Pancreas (tissue), 10 donors: ENCODE measurements around the gene SOX5. TPM values are rescaled to one million over a fixed set of nuclear protein-coding genes. Genes with fewer than 3 reads are reported as not detected.

Experiments
- ATAC-seq, 4 donors: fragments of 200-7000 bp; cut with Tn5 transposase; one replicate each; pipeline versions ENCODE4 v1.8.0 to v1.9.1; 2020; ENCODE audit warnings: mild to moderate bottlenecking in 4 of 4, moderate library complexity in 4 of 4
- DNase-seq, 6 donors: peaks; one replicate each; pipeline ENCODE4 v3.0.0-alpha.2; 2020
- FAIRE-seq: peaks from 2 replicates; lab custom pipeline; 2012; peaks lifted over from hg19 to GRCh38; lab: Jason Lieb, UNC
- H3K27ac ChIP-seq, 4 donors: fragments of 200-600 bp; sonication (generic); 1 replicate in 3 of 4; 2 replicates in 1 of 4; pipeline versions ENCODE4 v1.5.0 to v1.8.0; 2020
- H3K27me3 ChIP-seq, 4 donors: fragments of 200-600 bp; one replicate each; pipeline ENCODE4 v1.8.0; 2021
- H3K36me3 ChIP-seq, 3 donors: fragments of 200-600 bp; sonication (generic) in 1 of 3; one replicate each; pipeline versions ENCODE4 v1.5.0 to v1.8.0; 2020 to 2021
- H3K4me1 ChIP-seq, 3 donors: fragments of 200-600 bp; one replicate each; pipeline ENCODE4 v1.8.0; 2021
- H3K4me3 ChIP-seq, 4 donors: fragments of 200-600 bp; sonication (generic) in 2 of 4; one replicate each; pipeline versions ENCODE4 v1.5.0 to v1.8.0; 2020 to 2021
- H3K9me3 ChIP-seq, 4 donors: fragments of 200-600 bp; one replicate each; pipeline ENCODE4 v1.8.0; 2021
- WGBS, 2 donors: extraction: QIAGEN DNeasy Blood & Tissue Kit; methylation state at CpG; one replicate each; pipeline ENCODE4 v1.1.7; 2013; 5-methylcytosine and 5-hydroxymethylcytosine counted together
- intact Hi-C, 3 donors: fragments of 100-400 bp; cut with DNase I; formaldehyde crosslinking; loops; one replicate each; pipeline versions ENCODE4 v1.11.1 to v1.14.2; 2022
- polyA plus RNA-seq, 2 donors: library from polyadenylated mRNA; stranded (reverse); fragments of 200-250 nt; gene quantifications; one replicate each; pipeline ENCODE4 v1.2.3, GENCODE V29; 2013
- total RNA-seq, 6 donors: library from RNA; stranded (reverse); fragmentation: NEBNext Ultra II Directional in 4 of 6; extraction: Animal tissue kit (Norgen Biotek cat#: 25700) in 4 of 6; gene quantifications; one replicate each; pipeline versions ENCODE4 v1.2.1 to v1.2.4, GENCODE V29; 2021 to 2023
- TF ChIP-seq, protein P1 (sequence below), 4 donors: fragments of 200-600 bp; sonication (generic) in 3 of 4; IDR thresholded peaks; one replicate each; pipeline versions ENCODE4 v1.5.0 to v1.8.0; 2021; ENCODE audit warnings: antibody characterized with exemption in 4 of 4
- donor health status: healthy with polysubstance abuse.
- donor health status: DM: no; HTN: no; CAD: no; lungs with moderate emphysema.
- donor health status: DM: no; HTN: no; CAD: no.
- donor health status: control.
- donor health status: control.
- donor health status: Bipolar disorder and iron deficiency.
- donor health status: DM: yes; HTN: yes; CAD: no.
- donor health status: DM: no; HTN: no; CAD: no.
- donor health status: DM: no; HTN: no; CAD: no.
- donor health status: DM: yes; HTN: yes; CAD: no.

SOX5 gene
- total and polyA plus RNA-seq, 8 donors: 0.47 to 2.5 (median 1.6) TPM

DNA sequence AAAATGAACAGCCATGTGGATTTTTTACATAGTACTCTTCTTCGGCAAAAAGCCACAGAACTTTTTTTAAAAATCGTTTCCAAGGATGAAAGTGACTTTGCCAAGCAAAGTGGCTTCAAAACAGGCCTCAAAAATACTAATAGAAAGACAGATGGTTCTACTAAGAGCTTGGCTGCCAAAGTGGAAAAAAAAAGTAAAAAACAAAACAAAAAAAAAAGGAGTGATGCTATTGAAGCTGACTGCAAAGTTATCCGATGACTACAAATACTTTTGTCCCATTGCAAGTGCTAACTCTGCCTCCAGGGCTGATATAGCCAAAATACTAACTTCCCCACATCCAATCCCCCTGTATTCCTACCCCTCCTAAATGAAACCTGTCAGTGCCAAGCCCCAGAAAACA is 277.6 kb downstream of the SOX5 start:
- Histone ChIP-seq H3K9me3 (no peaks in the 10 kb centered on the region), H3K27ac (no peak overlapping the region), H3K4me3 (no peak overlapping the region), H3K4me1 (no peaks in the 10 kb centered on the region), H3K27me3 (no peaks in the 10 kb centered on the region), H3K36me3 (no peaks in the 10 kb centered on the region)
- DNase-seq (no peak), FAIRE-seq (no peak), ATAC-seq (no peak)
- TF ChIP-seq, protein P1, sequence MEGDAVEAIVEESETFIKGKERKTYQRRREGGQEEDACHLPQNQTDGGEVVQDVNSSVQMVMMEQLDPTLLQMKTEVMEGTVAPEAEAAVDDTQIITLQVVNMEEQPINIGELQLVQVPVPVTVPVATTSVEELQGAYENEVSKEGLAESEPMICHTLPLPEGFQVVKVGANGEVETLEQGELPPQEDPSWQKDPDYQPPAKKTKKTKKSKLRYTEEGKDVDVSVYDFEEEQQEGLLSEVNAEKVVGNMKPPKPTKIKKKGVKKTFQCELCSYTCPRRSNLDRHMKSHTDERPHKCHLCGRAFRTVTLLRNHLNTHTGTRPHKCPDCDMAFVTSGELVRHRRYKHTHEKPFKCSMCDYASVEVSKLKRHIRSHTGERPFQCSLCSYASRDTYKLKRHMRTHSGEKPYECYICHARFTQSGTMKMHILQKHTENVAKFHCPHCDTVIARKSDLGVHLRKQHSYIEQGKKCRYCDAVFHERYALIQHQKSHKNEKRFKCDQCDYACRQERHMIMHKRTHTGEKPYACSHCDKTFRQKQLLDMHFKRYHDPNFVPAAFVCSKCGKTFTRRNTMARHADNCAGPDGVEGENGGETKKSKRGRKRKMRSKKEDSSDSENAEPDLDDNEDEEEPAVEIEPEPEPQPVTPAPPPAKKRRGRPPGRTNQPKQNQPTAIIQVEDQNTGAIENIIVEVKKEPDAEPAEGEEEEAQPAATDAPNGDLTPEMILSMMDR (IDR thresholded peaks at IDR 0.05): no peak
- intact Hi-C loops: no loop called here
- 68 to 79% methylated on average over 3 of the region's 3 CpGs for WGBS, 2 donors

DNA sequence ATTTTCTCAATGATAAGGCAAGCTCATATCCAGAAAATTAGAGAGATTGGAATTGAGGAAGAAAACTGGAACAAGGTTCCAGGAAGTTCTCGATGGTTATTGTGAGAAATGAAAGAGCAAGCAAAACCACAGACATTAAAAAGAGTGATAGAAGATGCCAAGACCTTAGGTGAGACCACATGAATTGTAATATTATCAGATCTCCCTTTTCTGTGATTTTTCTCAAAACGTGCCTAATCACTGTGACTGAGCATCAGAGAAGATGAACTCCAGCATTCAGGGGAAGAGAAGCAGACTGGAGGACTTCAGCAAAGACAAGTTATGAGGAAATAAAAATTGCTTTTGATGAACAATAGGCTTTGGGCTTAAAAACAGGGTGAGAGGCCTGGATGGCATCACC is 278.8 kb downstream of the SOX5 start:
- Histone ChIP-seq H3K27ac (no peak overlapping the region), H3K4me3 (no peak overlapping the region), H3K9me3 (no peaks in the 10 kb centered on the region), H3K4me1 (no peaks in the 10 kb centered on the region), H3K36me3 (no peaks in the 10 kb centered on the region), H3K27me3 (no peaks in the 10 kb centered on the region)
- FAIRE-seq: no peak
- TF ChIP-seq, protein P1 (IDR thresholded peaks at IDR 0.05): no peak
- no peak for DNase-seq
- 58 to 61% methylated on average over 2 of the region's 2 CpGs for WGBS, 2 donors
- intact Hi-C loops: no loop called here
- ATAC-seq: no peak

DNA sequence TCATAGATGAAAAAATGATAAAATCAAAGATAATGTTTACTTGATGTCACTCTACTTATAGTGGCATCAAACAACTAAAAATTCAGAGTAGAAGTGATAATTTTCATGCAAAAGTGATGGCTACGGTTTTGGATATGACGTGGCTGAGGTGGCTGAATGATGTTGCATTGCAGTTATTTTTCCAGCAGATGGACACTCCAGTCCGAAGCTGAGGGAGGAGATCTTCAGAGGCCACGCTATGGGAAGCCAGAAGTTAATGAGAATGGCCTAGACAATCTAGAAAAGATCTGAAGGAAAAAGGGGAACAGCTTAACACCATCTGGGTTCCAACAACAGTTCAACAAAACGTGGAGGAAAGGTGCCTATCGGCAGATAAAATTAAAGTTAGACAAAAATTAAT is 279.8 kb downstream of the SOX5 start:
- TF ChIP-seq, protein P1 (IDR thresholded peaks at IDR 0.05): no peak
- ATAC-seq (no peak), FAIRE-seq (no peak), DNase-seq (no peak)
- intact Hi-C loops: no loop called here
- Histone ChIP-seq H3K9me3 (no peaks in the 10 kb centered on the region), H3K36me3 (no peaks in the 10 kb centered on the region), H3K27ac (no peak overlapping the region), H3K4me3 (no peak overlapping the region), H3K27me3 (no peaks in the 10 kb centered on the region), H3K4me1 (no peaks in the 10 kb centered on the region)
- 70 to 77% methylated on average over 6 of the region's 6 CpGs for WGBS, 2 donors

DNA sequence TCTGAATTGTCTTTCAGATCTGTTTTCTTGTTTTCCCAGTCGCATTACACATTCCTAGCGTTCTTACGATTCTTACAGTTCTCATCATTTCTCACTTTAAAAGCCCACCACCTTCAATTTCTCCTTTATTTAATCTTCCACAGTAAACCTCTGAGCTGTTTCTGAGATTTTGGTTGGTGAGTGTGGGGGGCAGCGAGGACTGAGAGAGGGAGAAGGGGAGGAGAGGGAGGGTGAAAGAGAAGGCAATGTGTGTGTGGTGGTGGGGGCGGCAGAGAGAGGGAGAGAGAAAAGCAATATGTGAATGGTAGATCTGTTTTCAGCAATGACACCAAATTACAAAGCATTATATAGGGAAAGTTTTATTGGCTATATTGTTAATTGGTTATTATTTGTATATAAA is 282.6 kb downstream of the SOX5 start:
- no peak overlapping the region for H3K4me3 ChIP-seq
- DNase-seq (no peak), ATAC-seq (no peak), FAIRE-seq (no peak)
- intact Hi-C loops: no loop called here
- TF ChIP-seq, protein P1 (IDR thresholded peaks at IDR 0.05): no peak
- H3K36me3 ChIP-seq: no peaks in the 10 kb centered on the region
- 70% methylated on average over 5 of the region's 5 CpGs for WGBS, 2 donors
- H3K9me3 ChIP-seq: no peaks in the 10 kb centered on the region
- no peak overlapping the region for H3K27ac ChIP-seq
- H3K4me1 ChIP-seq: no peaks in the 10 kb centered on the region
- no peaks in the 10 kb centered on the region for H3K27me3 ChIP-seq

DNA sequence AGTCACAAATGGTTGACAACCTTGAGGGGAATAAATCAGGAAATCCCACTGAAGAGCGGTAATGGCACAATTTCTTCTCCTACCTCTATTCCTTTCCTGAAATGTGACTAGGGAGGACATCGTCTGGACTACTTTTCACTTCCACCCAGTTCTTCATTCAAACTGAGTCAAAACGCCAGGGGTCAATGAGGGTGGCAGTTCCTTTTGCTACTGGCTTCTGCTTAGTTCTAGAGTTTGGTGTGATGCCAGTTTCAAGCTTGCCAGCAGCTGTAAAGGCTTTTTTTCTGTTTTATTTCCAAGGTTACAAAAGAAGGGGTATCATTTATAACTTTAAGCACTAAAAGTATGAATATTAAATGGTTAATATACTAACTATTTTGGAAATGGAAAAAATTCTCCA is 286.5 kb downstream of the SOX5 start:
- FAIRE-seq (no peak), ATAC-seq (no peak), DNase-seq (peak in 1 of 6 donors; percentile 11)
- Histone ChIP-seq H3K4me3 (no peak overlapping the region), H3K4me1 (no peaks in the 10 kb centered on the region), H3K27me3 (no peaks in the 10 kb centered on the region), H3K27ac (no peak overlapping the region), H3K36me3 (no peaks in the 10 kb centered on the region), H3K9me3 (no peaks in the 10 kb centered on the region)
- intact Hi-C loops: no loop called here
- TF ChIP-seq, protein P1 (IDR thresholded peaks at IDR 0.05): no peak
- WGBS, 2 donors: 75 to 76% methylated on average over 3 of the region's 3 CpGs
